GM21825 (cell line): ENCODE data around the gene LCN2.
"Not testable (repeated sequence)": the region's sequence is repeated elsewhere in the genome, so short reads cannot be mapped to it uniquely, and the experiment has no call there.

Experiments
- ATAC-seq: cut with Tn5 transposase; IDR thresholded peaks from one replicate; pipeline ENCODE4 v1.9.1; 2021; ENCODE audit warnings: mild to moderate bottlenecking, moderate library complexity; ENCODE audit not compliant: unreplicated experiment

Gene LCN2

DNA sequence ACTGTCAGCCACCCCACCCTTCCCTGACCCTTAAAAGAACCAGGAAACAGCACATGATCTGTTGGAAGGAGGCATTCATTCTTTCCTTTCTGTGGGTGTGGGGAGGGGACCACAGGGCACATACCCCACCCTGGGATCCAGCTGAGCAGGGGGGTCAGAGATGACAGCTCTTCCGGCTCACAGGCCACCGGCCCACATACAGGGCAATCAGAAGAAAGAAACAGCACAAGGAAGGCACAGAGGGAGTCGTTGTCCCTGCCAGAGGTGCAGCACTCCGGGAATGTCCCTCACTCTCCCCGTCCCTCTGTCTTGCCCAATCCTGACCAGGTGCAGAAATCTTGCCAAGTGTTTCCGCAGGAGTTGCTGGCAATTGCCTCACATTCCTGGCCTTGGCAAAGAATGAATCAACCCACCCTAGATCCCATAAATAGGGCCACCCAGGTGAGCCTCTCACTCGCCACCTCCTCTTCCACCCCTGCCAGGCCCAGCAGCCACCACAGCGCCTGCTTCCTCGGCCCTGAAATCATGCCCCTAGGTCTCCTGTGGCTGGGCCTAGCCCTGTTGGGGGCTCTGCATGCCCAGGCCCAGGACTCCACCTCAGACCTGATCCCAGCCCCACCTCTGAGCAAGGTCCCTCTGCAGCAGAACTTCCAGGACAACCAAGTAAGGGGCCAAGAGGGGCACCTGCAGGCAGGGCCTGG, at the start of gene LCN2:
Gene LCN2, plus strand, starts transcription at position 453 of the 701 bp plus-strand sequence. Its CDS starts 73 bp downstream, at position 526.
- no peak for ATAC-seq

DNA sequence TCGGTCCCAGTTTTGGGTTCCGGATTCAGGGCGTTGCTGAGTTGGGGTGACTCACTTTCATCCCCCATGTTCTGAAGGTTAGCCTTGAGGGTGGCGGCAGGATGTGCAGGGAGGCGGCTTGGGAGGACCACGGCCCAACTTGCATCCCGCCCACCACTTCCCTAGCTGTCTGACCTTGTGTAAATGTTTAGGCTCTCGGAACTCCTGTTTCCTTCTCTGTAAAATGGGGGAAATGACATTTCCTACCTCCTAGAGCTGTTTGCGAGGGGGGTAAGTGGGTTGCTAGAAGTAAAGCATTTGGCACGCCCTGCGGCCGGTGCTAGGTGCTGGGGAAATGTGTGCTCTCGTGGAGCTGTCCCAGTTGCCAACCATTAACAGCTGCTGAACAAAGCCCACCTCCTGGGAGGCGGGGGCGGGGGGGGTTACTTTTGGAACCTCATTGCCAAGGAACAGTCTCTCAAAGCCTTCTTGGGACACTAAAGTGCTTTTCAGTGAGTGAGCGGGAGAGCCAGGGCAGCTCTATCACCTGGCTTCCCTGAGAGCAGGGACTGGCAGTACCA, 49.2 kb upstream of the LCN2 start:
- no peak for ATAC-seq

DNA sequence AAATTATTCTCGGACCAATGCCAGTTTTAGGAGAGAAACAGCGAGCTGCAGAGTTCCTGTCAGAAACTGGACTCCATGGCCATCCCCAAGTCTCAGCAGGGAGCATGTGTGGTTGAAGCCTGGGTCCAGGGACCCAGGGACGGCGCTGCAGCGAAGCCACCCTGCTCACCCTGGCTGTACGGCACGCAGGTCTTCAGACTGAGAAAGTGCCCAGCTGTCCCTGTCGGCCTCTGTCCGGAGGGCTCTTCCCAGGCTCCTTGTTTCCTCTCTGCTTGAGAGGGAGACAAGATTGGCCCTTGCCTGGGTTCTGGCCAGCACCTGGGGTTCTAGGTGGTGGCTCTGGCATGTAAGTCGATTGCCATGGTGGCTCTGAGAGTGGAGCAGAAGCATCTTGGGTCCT, 48.7 kb upstream of the LCN2 start:
- no peak for ATAC-seq

DNA sequence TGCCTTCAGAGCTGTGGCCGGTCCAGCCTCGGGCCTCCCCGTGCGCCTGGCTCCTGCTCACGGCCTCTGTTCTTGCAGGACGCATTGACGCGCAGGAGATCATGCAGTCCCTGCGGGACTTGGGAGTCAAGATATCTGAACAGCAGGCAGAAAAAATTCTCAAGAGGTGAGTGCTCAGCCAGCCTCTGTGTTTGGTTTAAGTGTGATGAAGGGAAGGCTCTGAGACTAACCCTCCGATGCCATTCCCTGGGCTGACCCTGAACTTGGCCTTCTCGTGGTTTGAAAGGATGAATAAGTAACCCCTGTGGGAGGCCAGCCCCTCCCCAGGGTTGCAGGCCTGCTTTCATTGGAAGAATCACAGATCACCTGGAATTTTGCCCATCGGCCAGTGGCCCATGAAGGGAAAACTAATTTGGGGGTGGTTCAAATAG, 48.0 kb upstream of the LCN2 start:
- no peak for ATAC-seq

DNA sequence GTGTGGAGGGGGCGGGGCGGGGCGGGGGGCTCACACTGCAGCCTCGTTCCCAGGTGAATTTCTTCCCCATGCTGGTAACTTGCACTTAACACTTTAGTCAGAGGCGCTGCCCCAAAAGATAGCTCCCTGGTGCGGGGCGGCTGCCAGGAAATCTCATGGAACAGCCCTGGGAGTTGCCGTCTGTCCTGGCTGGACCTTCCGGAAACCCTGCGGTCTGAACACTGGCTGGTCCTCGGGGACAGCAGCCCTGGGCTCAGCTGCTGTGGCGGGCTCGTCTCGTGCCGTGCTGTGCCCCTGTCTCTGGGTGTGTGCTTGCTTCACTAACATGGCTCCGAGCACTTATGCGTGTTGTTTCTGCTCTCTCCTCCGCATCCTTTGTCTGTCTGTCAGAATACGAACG, 47.6 kb upstream of the LCN2 start:
- ATAC-seq: no peak

DNA sequence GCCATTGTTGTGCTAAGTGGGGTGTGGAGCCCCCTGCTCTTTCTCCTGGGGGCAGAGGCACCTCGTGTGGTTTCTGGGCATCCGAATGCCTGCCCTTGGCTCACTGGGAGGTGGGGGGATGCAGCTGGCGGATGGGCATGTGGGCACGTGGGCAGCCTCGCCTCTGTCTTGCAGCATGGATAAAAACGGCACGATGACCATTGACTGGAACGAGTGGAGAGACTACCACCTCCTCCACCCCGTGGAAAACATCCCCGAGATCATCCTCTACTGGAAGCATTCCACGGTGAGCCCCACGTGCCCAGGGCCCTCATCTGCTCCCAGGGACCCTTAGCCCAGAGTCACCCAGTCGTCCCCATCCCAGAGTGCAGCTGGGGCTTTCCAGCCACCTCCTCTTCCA, 47.1 kb upstream of the LCN2 start:
- no peak for ATAC-seq

DNA sequence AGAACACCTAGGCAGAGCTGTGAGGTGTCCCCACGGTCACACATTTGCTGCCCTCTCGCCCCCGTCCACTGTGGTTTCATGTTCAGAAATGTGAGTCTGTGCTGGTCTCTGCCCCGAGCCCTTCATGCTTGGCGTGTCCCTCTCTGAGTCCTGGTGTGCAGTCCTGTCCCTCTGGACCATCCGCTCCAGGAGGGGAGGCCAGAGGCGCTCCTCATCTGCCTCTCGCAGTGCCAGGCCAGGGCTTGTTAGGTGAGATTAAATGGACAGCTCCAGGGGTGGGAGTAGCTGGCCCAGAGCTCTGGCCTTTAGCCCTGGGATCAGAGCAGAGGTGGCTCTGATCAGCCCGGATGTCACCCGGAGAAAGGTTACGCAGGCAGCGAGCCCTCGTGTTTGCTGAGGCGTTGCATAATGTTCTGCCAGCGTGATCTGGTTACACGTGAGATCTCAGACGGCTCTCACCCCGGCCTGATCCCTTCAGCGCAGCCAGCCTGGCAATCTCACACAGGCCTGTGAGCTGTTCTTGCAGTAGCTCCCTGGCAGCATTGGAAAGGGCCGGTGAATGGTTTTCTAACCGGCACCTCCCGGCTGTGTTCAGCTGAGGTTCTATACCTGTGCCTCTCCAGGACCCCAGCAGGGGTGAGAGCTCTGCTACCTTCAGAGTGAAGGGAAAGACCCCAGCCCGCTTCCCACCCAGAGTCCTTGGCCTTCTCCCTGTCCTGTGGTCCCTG, 46.2 kb upstream of the LCN2 start:
- ATAC-seq: no peak

DNA sequence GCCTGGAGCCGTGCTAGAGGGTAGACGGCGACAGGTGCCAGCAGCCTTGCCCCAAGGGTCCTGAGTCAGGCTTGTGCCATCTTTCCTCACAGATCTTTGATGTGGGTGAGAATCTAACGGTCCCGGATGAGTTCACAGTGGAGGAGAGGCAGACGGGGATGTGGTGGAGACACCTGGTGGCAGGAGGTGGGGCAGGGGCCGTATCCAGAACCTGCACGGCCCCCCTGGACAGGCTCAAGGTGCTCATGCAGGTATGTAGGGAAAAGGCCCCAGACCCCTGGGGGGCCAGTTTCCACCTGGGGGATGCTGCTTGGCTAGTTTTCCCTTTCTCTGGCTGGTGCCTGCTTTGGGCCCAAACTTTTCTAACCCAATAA, 45.7 kb upstream of the LCN2 start:
- no peak for ATAC-seq

DNA sequence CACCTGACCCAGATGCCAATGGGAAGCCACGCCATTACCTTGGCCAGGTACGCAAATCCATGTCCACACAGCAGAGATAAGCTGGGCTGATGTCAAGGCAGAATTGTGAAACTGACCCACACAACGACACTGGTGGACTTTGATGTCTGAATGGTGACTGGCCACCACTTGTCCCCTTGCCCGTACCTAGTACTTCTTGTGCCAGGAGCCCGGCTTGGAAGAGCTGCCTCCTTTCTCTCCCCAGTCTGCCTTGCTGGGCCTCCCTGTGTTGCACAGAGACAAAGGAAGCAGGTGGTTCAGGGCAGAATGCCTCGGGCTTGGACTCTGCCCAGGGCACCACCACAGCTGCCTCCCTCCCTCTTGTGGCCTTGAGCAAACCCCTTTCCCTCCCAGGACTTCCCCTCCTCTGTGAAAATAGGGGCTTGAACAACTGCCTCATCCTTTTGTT, 45.1 kb upstream of the LCN2 start:
- ATAC-seq: no peak

DNA sequence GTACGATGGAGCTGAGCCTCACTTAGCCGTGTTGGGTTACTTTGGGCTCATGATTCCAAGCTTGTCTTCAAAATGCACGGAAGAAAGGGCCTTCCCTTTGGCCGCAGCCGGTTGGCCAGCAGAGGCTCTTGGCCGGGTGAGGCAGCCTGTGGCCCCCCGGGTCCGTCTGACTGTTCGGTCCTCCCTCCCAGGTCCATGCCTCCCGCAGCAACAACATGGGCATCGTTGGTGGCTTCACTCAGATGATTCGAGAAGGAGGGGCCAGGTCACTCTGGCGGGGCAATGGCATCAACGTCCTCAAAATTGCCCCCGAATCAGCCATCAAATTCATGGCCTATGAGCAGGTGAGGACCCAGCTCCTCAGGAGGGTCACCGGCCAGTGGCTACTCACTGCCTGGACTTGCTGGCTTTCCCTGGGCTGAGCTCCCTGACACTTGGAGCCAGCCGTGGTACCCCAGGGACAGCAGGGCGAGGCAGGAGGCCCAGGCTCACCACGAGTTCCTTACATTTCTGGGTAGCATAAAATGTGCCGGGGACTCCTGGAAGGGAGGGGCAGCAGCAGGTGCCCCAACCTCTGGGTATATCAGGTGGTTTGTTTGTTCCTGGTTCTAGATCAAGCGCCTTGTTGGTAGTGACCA, 43.6 kb upstream of the LCN2 start:
- no peak for ATAC-seq

DNA sequence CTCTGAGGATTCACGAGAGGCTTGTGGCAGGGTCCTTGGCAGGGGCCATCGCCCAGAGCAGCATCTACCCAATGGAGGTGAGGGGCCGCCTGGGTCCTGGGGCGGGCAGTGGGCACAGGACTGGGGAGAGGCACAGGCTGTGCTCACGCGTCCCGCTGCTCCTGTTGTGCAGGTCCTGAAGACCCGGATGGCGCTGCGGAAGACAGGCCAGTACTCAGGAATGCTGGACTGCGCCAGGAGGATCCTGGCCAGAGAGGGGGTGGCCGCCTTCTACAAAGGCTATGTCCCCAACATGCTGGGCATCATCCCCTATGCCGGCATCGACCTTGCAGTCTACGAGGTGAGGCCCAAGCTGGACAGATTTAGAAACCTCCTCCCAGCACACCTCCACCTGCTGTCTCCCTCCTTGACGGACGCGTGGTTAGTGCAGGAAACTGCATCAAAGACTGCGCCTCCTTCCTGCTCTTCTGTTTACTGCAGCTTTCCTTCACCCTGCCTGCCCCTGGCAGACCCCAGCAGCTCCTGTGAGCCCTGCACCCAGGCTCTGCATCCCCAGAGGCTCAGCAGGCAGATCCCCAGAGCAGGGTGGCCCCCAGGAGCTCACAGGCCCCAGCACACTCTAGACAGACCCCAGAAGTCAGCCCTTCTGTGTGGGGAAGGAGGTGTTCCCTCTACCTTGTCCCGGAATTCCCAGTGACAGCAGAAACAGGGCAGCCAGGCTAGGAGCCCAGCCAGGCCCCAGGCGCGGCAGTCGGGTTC, 42.9 kb upstream of the LCN2 start:
- ATAC-seq: no peak

DNA sequence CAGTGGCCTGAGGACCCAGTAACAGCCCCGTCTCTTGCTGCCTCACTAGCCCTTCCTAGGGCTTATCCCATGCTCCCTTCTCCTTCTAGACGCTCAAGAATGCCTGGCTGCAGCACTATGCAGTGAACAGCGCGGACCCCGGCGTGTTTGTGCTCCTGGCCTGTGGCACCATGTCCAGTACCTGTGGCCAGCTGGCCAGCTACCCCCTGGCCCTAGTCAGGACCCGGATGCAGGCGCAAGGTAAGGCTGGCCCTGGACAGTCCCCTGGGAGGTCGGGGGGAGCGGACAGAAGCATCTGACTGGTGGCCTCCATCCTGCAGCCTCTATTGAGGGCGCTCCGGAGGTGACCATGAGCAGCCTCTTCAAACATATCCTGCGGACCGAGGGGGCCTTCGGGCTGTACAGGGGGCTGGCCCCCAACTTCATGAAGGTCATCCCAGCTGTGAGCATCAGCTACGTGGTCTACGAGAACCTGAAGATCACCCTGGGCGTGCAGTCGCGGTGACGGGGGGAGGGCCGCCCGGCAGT, 42.2 kb upstream of the LCN2 start:
- no peak for ATAC-seq

DNA sequence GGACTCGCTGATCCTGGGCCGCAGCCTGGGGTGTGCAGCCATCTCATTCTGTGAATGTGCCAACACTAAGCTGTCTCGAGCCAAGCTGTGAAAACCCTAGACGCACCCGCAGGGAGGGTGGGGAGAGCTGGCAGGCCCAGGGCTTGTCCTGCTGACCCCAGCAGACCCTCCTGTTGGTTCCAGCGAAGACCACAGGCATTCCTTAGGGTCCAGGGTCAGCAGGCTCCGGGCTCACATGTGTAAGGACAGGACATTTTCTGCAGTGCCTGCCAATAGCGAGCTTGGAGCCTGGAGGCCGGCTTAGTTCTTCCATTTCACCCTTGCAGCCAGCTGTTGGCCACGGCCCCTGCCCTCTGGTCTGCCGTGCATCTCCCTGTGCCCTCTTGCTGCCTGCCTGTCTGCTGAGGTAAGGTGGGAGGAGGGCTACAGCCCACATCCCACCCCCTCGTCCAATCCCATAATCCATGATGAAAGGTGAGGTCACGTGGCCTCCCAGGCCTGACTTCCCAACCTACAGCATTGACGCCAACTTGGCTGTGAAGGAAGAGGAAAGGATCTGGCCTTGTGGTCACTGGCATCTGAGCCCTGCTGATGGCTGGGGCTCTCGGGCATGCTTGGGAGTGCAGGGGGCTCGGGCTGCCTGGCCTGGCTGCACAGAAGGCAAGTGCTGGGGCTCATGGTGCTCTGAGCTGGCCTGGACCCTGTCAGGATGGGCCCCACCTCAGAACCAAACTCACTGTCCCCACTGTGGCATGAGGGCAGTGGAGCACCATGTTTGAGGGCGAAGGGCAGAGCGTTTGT, 41.6 kb upstream of the LCN2 start:
- no peak for ATAC-seq

DNA sequence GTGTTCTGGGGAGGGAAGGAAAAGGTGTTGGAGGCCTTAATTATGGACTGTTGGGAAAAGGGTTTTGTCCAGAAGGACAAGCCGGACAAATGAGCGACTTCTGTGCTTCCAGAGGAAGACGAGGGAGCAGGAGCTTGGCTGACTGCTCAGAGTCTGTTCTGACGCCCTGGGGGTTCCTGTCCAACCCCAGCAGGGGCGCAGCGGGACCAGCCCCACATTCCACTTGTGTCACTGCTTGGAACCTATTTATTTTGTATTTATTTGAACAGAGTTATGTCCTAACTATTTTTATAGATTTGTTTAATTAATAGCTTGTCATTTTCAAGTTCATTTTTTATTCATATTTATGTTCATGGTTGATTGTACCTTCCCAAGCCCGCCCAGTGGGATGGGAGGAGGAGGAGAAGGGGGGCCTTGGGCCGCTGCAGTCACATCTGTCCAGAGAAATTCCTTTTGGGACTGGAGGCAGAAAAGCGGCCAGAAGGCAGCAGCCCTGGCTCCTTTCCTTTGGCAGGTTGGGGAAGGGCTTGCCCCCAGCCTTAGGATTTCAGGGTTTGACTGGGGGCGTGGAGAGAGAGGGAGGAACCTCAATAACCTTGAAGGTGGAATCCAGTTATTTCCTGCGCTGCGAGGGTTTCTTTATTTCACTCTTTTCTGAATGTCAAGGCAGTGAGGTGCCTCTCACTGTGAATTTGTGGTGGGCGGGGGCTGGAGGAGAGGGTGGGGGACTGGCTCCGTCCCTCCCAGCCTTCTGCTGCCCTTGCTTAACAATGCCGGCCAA, 40.8 kb upstream of the LCN2 start:
- ATAC-seq: no peak

DNA sequence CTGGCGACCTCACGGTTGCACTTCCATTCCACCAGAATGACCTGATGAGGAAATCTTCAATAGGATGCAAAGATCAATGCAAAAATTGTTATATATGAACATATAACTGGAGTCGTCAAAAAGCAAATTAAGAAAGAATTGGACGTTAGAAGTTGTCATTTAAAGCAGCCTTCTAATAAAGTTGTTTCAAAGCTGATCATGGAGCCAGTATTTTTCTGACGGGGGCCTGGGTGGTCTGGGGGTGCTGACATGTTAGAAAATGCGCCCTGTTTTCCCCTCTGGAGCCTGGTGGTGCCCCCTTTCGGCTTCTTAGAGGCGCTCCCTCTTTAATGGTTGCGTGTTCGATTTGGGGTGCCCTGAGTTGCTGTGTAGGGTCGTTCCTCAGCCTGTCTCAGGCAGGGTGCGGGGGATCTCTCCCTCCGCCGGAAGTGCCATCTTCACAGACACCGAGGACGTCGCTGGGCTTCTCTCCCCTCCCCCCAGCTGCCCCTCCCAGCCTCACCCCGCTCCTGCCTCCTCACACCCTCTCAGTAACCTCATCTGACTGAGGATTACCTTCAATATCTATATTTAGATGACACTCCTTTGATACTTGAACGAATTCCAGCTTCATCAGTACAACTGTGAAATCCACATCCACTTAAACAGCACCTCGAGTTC, 40.1 kb upstream of the LCN2 start:
- ATAC-seq: no peak

DNA sequence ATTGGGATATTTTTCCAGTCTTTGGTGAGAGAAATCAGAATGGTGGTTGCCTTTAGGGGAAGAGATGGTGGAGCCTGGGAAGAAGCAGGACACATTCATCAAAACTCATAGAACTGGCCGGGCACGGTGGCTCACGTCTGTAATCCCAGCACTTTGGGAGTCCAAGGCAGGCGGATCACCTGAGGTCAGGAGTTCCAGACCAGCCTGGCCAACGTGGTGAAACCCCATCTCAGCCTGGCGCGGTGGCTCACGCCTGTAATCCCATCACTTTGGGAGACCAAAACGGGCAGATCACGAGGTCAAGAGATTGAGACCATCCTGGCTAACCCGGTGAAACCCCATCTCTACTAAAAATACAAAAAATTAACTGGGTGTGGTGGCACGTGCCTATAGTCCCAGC, 37.5 kb upstream of the LCN2 start:
- not testable (repeated sequence) for ATAC-seq

DNA sequence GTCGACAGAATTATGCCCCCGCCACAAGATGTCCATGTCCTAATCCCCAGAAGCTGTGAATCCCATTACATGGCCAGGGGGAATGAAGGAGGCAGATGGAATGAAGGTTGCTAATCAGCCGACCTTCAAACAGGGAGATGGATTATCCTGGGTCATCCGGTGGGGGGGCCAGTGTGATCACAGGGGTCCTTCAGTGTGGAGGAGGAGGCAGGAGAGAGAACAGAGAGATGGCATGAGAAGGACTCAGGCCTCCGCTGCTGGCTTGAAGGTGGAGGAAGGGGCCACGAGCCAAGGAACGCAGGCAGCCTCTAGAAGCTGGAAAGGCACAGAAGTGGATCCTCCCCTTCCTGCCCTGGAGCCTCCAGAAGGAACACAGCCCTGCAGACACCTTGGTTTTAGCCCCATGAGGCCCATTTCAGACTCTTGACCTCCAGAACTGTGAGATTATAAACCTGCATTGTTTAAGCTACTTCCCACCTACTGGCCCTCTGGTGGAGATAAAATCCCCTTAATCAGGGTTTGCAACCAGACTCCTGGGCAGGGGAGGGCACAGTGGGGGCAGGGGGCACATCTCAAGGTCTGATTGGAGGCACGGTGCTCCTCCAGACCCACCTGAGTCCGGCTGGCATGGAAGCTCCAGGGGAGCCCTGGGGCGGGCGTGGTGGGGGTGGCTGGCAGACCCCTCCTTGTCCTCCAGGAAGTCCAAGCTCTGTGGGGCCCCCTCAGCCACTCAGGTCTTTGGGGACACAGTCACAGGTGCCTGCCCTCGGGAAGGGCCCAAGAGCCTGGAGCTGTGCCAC, 35.5 kb upstream of the LCN2 start:
- ATAC-seq: no peak
